ENCODE measurements around the gene FAM171A1.

FAM171A1 gene

DNA sequence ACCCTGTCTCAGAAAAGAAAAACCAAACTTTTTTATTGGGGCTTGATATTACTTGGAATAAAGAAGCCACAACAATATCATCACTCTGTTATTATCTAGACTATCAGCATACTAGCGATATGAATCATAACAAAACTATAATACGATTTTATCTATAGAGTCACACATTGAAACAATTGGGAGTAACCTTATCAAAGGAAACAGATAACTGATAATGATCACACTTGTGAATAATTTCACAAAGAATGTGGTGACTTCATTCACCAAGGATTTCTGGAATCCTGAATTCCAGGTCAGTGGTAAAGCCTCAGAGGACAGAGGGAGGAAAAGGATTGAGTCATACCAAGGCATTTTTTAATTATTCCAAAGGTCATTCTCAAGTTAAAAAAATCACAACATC lies 170.5 kb downstream of the FAM171A1 start:
- no peak for DNase-seq

DNA sequence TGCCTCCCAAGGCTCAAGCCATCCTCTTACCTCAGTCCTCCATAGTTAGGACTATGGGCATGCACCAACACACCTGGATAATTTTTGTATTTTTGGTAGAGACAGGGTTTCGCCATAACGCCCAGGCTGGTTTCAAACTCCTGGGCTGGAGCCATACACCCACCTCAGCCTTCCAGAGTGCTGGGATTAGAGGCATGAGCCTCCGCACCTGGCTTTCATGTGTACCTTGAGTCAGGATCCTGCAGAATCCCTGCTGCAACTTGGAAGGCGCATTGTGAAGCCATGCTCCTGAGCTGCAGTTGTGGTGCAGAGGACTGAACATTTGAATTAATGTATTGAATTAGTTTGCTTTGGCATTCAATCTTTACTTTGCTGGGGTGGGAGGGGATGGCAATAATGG lies 173.2 kb downstream of the FAM171A1 start:
- DNase-seq, result no peak

DNA sequence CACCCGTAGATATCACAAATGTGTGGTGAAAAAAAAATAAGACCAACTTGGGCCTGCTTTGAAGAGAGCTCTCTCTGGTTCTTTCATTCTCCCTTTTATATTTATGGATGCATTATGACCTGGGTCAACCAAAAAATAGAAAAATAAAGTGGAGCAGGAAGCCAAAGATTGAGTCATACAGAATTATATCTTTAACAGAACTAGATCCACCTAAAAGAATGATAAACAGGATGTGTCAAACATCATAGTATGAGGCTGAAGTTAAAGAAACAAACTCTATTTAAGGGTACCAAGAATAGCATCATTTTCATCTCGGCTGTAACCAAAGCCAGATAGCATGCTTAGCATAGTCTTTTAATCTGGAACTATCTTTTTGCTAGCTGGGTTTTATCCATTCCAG lies 173.8 kb downstream of the FAM171A1 start:
- DNase-seq, result no peak

DNA sequence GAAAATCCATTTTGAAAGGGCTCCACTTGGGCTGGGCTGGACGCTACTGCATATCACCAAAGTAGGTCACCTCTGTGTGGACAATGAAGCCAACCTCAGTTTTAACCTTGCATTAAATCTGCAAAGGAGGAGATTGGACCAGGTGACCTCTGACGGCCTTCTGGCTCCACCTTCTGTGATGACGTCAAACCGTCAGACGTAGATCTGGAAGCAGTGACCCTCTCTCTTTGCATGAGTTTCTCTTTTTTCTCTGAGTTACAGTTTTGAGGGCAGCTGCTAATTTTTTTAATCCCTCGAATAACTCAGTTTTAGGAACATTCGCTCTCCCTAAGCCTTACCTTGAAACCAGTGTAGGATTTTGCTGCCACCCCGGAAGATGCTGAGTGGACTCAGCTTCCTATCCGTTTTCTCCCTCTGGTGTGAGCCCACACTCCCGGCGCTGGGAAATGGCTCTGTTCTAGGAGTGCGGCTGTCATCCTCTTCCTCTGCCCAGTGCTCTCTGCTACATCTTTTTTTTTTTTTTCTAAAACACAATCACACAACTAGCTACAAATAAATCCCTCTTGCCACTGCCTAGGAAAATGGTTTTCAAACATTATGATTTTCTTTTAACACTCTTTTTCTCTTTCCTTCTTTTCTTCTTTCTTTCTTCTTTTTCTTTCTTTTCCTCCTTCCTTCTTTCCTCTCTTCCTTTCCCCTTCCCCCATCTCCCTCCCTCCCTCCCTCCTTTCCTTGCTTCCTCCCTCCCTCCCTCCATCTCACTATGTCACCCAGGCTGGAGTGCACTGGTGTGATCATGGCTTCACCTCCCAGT lies 174.9 kb downstream of the FAM171A1 start:
- peak; percentile 20 for DNase-seq

DNA sequence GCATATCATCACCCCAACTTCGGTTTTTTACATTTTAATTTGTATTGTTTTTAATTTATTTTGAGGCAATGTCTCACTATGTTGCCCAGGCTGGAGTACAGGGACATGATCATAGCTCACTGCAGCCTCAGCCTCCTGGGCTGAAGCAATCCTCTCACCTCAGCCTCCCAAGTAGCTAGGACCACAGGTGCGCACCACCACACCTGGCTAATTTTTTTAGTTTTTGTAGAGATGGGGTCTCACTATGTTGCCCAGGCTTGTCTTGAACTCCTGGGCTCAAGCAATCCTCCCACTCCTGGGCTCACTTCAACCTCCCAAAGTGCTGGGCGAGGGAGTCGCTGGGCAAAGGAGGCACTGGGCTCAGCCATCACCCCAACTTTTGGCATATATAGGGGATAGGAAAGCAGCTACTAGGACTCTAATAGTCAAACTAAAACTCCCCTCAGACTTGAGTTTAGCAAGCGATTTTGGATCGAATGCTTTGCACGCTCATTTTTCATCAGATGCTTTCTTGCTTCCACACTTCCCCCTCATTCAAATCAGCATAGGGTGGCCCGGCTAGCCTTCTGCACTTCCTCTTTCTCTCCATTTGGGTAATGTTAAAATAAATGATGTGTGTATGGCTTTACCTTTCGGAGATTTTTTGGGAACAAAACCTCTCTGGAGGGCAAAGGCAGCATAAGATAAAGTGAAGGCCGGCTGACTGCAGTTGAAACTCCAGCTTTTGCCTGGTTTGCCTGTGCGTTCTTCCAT lies 181.8 kb downstream of the FAM171A1 start:
- DNase-seq, result no peak

DNA sequence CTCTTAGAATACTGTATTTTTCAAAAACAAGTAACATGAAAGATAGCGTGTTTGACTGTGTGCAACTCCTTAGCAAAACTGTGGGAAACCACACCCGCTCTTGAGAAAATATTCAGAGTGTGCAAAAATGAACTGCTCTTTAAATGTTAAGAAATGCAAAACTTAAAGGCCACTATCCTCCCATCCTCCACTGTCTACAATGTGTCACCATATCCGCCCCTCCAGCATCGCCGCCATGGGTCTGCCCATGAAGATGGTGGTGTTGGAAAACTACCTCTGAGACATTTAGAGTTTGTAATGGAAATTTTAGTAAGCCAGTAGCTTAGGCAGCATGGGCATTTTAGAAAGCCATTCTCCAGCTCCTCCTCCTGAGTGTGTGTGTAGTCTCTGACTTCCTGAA lies 182.5 kb downstream of the FAM171A1 start:
- no peak for DNase-seq

DNA sequence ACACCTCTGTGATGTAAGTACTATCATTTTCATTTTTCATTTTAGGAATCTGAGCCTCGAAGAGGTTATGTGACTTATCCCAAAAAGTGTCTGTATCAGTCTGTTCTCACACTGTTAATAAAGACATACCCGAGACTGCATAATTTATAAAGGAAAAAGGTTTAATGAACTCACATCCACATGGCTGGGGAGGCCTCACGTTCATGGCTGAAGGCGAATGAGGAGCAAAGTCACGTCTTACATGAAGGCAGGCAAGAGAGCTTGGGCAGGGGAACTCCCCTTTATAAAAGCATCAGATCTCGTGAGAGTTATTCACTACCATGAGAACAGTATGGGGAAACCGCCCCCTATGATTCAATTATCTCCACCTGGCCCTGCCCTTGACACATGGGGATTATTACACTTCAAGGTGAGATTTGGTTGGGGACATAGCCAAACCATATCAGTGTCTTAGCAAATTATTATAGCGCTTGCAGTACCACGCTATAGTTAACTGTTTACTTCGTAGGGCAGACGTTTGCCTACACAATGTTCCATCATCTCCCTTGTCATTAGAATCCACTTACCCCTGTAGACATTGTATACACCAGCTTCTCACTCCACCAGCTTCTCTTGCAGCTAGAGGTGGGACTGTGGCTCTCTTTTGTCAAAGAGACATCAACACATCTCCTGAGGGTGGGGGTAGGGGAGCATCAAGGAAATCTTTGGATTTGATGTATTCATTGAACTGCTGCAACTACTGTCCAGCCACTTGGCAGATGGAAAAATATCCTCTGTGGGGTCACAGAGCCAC lies 187.2 kb downstream of the FAM171A1 start:
- no peak for DNase-seq

DNA sequence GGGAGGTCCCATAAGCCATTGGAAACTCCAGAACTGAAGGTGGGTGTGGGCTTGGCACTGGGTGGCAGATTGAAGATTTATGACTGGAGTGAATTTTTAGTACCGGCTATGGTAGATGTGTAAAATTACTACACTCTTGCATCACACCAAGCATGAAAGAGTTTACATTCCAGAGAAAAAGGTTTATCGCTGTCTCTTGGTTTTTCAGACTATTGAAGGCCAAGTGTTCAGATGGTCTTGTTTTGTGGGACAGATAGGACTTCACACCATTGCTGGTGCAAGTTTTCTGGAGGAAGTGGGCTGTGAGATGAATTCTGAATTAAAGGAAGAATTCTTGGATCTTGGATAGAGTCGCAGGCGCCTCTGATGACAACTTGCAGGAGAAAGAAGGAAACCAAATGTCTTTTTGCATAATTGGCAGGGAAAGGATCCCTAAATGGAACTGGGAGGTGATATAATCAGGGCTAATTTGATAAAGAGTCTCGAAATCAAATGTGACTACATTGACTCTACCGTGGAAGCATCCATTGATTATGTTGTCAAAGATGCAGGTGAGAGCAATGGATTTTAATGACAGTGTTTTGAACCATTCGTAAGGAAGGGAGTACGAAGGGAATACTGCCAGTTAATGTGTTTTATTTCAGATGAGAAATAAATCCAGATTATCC lies 188.4 kb downstream of the FAM171A1 start:
- DNase-seq, result no peak

DNA sequence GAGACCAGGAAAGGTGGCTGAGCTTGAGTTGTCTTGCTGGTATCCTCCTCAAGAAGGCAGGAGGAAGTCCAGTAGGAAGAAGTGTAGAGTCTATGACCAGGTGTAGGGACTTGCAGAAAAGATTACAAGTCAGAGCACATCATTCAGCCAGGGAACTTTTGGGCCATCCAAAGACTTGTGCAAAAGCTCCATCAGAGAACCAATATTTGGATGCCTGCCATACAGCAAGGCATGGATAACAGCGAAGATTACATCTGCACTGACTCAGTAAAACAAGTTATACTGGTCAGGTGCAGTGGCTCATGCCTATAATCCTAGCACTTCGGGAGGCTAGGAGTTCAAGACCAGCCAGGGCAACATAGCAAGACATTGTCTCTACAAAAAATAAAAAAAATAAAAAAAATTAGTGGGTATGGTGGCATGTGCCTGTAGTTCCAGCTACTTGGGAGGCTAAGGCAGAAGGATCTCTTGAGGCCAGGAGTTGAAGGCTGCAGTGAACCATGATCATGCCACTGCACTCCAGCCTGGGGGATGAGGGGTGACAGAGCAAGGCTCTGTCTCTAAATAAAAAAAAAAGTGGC lies 189.4 kb downstream of the FAM171A1 start:
- DNase-seq, result no peak

DNA sequence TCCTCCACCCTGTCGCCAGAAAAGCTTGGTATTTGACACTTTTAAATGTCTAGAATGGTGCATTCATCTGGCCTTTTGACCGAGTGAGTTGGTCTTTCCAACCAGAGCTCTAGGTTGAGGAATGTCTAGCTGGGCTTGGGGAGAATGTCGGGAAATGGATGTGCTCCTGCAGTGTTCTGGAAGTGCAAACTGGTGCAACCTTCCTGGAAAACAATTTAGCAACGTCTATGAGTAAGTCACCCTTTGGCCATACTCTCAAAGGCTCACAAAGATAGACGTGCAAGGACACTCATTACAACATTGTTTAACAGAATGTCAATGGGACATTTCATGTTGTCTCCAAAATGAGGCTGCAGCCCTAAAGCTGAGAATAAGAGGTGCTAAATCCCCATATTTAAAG lies 190.4 kb downstream of the FAM171A1 start:
- DNase-seq, result no peak

DNA sequence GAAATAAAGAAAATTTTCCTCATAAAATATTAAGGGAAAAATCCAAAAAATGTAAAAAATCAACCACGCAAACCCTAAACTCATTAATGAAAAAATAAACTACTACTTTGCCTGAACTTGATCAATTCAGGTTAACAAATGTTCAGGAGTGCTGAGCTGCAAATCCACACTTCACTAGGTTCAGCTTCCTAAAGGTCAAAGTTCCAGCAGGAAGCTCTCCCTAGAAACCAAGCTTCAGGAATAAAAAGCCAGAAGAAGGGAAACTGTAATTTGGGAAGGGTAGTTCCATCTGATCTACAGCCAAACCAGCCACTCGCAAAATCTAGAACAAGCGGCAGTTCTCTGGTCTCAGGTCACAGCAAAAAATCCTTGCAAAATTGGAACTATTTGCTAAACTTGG lies 194.8 kb downstream of the FAM171A1 start:
- no peak for DNase-seq

DNA sequence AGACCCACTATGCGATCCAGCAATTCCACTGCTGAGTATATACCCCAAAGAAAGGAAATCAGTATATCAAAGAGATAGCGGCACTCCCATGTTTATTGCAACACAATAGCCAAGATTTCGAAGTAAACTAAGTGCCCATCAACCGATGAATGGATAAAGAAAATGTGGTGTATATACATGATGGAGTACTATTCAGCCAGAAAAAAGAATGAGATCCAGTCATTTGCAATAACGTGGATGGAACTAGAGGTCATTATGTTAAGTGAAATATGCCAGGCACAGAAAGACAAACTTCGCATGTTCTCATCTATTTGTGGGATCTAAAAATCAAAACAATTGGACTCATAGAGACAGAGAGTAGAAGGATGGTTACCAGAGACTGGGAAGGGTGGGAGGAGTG lies 195.5 kb downstream of the FAM171A1 start:
- DNase-seq, result no peak

DNA sequence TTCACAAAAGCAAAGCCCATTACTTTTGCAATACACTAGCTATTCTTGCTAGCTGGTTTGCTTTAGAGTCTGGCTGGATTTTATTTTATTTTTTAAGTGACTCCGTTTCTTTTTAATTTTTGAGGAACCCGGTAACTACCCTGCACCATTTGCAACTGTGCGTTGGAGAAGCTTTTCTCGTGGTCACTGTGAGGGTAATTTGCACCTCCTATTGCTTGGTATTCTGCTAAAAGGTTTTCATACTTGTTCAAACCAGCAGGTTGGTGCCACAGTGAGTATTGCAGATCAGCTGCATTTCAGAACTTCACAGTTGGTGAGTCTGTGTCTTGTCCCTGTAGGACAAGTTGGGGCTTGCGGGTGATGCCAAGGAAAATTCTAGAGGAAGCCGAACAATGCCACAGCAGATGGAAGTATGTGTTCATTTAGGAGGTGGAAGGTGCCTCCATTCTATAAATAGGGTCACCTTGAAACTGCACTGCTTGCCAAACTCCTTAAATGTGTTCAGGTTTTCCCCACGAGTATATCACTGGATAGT lies 198.7 kb downstream of the FAM171A1 start:
- no peak for DNase-seq

DNA sequence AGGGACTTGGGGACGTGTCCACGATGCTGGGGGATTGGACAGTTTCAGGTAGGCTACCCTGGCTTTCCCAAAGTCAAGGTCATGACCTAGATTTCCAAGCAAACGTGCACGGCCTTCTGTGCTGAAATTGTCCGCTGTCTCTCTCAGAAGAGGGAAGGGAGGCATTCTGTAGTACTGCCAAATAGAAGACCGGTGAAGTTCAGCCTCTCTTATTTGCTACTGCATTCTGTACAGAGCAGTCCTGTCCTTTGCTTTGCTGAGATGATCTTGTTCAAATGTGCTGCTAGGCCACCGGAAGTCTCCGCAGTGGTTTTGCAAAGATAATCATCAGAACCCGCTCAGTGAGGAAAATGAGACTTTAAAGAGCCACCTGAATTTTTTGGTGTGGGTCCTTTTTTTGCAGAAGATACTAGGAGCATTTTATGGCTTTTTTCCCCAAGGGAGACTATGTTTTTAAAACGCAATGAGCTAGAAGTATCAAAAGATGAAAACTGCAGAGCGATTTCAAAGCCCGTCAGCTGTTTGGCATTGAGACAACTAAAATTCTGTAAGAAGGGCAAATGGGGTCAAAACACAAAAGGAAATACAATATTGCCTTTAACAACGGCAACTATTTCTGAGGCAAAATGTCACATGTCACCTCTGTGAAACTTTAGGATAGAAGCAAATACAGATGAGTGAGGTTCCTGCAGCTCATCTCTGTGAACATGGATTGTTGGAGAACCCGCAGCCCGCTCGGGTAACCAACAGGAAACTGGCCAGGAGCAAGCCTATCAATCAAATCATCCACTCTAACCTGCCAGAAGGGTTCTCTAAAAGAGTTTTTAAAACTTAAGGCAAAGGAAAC lies 201.3 kb downstream of the FAM171A1 start:
- peak; percentile 71 for DNase-seq

DNA sequence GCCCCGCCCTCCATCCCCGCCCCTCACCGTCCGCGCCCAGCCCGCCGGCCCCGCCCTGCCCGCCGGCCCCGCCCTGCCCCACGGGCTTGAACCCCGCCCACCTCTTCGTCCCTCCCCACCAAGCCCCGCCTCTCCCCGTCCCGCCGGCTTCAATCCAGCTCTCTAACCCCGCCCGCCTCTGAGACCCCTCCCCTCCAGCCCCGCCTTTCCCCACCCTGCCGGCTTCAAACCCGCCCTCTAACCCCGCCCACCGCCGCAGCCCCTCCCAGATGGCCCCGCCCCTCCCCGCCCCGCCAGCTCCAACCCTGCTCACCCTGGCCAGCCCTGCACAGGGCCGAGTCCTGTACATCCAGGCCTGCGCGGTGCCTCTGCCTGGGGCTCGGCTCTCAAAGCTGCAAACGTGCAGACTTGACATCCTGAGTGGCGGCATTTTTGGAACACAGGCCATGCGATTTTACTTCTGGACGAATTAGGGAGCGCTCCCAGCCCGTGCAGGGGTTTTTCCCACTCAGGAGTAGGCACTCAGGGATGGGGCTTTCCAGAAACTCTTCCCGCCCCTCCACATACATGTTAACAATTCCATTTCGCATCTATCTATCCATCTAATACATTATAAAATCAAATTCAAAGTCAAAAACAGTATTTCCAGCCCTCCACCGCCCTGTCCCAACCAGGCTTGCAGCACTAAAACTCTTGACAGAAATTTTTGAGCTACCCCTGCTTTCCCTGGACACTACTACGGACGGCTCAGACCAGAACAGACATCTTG lies 202.1 kb downstream of the FAM171A1 start:
- peak; percentile 95 for DNase-seq

DNA sequence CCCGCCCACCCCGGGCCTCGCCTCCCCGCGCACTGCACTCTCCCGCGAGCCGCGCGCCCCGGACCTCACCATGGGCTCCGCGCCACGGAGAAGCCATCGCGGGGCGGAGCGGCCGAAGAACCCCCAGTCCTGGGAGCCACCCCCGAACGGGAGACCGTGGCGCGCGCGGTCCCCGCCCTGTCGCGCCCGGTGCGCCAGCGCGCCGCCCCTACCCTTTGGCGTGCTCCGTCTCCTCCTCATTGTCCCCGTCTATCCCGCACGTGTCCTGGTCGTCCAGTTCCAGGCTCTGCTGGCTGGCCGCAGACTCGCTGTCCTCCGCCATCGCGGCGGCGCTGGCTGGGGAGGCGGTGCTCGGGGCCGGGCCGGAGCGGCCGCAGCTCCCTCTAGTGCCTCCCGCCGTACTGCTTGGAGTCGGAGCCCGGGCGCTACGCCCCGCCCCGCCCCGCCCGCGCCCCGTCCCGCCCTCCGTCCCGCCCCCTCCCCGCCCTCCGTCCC lies 202.8 kb downstream of the FAM171A1 start, which contains the start of gene NMT2:
TSS of gene NMT2 (minus strand) at position 403 of the 495 bp plus-strand sequence. CDS start at position 322, 81 bp downstream.
- DNase-seq, result no peak

DNA sequence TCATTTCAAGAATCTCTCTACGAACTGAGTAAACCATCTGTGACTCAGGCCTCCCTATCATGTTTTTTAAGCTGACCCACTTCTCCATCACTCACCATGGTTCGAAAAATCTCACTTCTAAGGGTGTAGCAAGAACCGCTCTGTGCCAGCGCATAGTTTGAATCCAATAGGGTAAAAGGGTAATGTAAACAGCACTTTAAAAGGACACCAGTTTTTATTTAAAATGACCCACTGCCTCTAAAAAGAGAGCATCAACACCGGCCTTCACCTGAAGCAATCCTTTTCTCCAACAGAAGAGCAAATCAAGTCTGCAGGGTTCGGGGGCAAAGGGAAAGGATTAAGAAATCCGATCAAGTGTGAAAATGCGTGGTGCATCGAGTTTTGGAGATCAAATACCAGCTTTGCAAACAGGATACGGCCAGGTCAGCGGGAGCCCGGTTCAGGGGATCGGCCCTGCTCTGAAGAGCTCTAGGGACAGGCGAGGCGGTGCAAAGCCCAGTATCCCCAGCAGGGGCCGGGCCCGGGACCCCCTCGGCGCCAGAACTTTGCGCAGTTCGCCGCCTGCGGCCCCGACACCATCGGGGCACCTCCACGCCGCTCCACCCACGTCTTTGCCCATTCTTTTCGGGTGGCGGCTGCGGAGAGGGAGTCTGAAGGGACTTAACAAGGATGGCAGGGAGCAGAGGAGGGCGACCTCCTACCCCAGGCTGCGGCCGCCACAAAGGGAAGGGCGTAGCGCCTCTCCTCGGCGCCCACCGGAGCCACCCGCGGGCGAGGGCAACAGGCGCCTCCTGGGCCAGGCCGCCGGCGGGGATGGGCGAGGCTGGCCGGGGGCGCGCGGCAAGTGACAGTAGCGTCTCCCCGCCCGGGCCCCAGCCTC lies 203.4 kb downstream of the FAM171A1 start:
- DNase-seq, result peak; percentile 47

DNA sequence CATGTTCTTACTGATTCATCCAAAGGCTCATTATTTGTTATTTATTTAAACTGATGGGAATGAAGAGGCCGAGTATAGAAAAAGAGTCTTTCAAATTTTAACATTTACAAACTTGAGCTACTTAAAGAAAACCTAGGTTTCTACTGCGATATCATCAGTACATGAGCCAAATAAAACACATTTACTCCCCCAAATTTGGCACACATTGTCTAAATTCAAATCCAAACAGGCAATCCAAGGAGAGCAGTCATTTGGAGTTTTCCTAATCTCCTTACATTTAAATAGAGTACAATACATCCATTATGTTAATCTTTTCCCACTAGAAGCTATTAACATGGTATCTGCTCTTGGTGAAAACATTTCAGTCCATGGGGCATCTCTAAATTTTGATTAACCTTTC lies 204.8 kb downstream of the FAM171A1 start:
- no peak for DNase-seq

DNA sequence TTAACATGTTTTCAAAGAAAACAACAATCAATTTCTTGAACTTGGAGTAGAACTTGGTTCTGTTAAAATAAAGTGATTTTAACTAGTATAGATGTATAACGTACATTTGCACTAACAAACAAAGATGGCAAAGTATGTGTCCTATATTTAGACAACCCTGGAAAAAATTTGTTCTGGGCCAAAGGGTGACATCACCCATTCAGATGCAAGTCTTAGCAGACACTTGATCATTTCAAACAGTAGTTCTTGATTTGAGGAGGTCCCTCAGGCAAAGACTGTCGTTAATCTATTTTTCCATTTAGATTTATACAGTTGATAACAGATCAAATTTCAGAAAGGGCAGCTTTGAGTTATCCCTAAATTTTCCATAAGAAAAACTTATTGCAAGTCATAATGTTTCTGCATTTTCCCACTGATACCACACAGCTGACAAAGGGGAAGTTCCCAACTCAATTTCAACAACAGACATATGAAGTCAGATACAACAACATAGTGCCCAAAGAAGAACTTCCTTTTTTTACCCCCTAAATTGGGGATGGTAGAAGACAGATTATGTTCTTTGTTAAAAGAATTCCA lies 207.7 kb downstream of the FAM171A1 start:
- no peak for DNase-seq
